NCI-H1930 (cell line): ENCODE data around the gene CCBE1.

Experiments used
- DNase-seq, 2 experiments: peaks; one replicate each; lab custom pipeline; 2025; lab: John Stamatoyannopoulos, UW

Gene CCBE1

GRCh38 chr18:59454909-59455727 lies 242.1 kb downstream of the CCBE1 start:
- DNase-seq = no peak

GRCh38 chr18:59453468-59453961 lies 243.7 kb downstream of the CCBE1 start:
- DNase-seq = no peak

GRCh38 chr18:59451963-59452362 lies 245.3 kb downstream of the CCBE1 start:
- no peak for DNase-seq

- DNase-seq = no peak
Measured at GRCh38 chr18:59451073-59451472, 246.2 kb downstream of the CCBE1 start.

- DNase-seq = no peak
Measured at GRCh38 chr18:59448546-59448945, 248.7 kb downstream of the CCBE1 start.

- DNase-seq = no peak
Measured at GRCh38 chr18:59446012-59446411, 251.2 kb downstream of the CCBE1 start.

GRCh38 chr18:59437851-59438569 lies 259.2 kb downstream of the CCBE1 start:
- DNase-seq = no peak

GRCh38 chr18:59432803-59433597 lies 264.2 kb downstream of the CCBE1 start:
- DNase-seq = no peak

- no peak for DNase-seq
Measured at GRCh38 chr18:59431131-59431530, 266.1 kb downstream of the CCBE1 start.

- DNase-seq = no peak
Measured at GRCh38 chr18:59429608-59430007, 267.6 kb downstream of the CCBE1 start.

- DNase-seq = no peak
Measured at GRCh38 chr18:59428018-59428417, 269.2 kb downstream of the CCBE1 start.

- DNase-seq = no peak
Measured at GRCh38 chr18:59426855-59427254, 270.4 kb downstream of the CCBE1 start.

GRCh38 chr18:59423259-59423658 lies 274.0 kb downstream of the CCBE1 start:
- DNase-seq = no peak

- no peak for DNase-seq
Measured at GRCh38 chr18:59420244-59420643, 277.0 kb downstream of the CCBE1 start.

GRCh38 chr18:59419386-59419785 lies 277.8 kb downstream of the CCBE1 start:
- DNase-seq = peak; percentile 55 to 80

GRCh38 chr18:59416818-59417217 lies 280.4 kb downstream of the CCBE1 start:
- no peak for DNase-seq

GRCh38 chr18:59414111-59414653 lies 283.0 kb downstream of the CCBE1 start:
- no peak for DNase-seq

- peak; percentile 93 to 95 for DNase-seq
Measured at GRCh38 chr18:59402432-59403090, 294.7 kb downstream of the CCBE1 start.

GRCh38 chr18:59400407-59400806 lies 296.8 kb downstream of the CCBE1 start:
- no peak for DNase-seq

- no peak for DNase-seq
Measured at GRCh38 chr18:59395226-59396175, 301.7 kb downstream of the CCBE1 start.
